Ovary (tissue), 3 donors: ENCODE measurements around the gene CYTIP.

ENCODE experiments used
- CTCF ChIP-seq, 3 donors: fragments of 450-650 bp in 2 of 3; fragments of 200-600 bp in 1 of 3; IDR thresholded peaks; one replicate each; pipeline versions ENCODE4 v1.5.1 to v1.8.0; 2016 to 2022; ENCODE audit warnings: antibody characterized with exemption in 3 of 3, mild to moderate bottlenecking in 1 of 3
- POLR2A ChIP-seq: fragments of 450-650 bp; IDR thresholded peaks from one replicate; pipeline ENCODE4 v1.6.1; 2017; ENCODE audit warnings: antibody characterized with exemption, mild to moderate bottlenecking, moderate library complexity
- donor health status: DM: no; HTN: no; CAD: no.

- TF ChIP-seq CTCF (IDR thresholded peaks at IDR 0.05) (no peak), POLR2A (no peak)
Measured at GRCh38 chr2:157443795-157444640, at the start of gene CYTIP.
